Superior temporal gyrus (tissue), 1 donor: Measurements from ENCODE around the gene OSBPL8.
"Not testable (repeated sequence)": the region's sequence is repeated elsewhere in the genome, so short reads cannot be mapped to it uniquely, and the experiment has no call there.

Experiments
- DNase-seq: peaks from one replicate; pipeline ENCODE4 v3.0.0-alpha.2; 2016; ENCODE audit errors: extremely low spot score

The OSBPL8 gene

GRCh38 chr12:76422154-76422542, 137.4 kb downstream of the OSBPL8 start:
- DNase-seq: peak; percentile 60

DNA sequence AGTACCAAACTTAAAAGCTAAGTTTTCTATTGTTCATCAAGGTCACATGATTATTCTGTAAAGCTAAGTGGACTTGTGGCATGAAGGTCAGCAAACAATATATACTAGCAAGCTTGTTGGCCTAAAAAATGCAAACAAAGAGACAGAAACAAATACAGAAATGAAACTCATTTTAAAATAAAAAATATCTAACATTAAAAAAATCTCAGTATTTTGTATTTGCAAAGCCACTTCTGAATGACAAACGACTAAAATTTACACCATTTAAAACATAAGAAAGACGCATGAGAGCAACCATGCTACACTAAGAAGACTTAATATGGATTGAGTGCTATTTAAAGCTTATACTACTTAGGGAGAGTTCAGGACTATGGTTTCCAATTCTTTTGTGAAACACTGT, 138.5 kb downstream of the OSBPL8 start:
- no peak for DNase-seq

GRCh38 chr12:76420222-76420621, 139.3 kb downstream of the OSBPL8 start:
- DNase-seq: no peak

GRCh38 chr12:76417116-76417515, 142.5 kb downstream of the OSBPL8 start:
- DNase-seq: no peak

DNA sequence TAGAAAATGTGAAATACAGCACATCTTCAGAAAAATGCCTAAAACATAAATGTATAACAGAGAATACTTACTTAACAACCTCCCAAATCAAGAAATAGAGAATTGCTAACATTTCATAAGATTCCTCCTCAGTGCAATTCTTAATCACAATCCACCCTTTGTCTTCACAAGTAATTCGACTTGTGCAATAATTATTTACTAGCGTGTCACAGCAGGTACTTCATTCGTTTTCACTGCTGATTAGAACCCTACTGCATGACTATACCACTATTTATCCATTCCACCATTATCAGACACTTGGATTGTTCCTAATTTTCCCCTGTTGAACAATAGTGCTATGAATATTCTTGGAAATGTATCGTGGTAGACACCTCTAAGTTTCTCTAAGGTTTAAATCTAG, 146.4 kb downstream of the OSBPL8 start:
- no peak for DNase-seq

- no peak for DNase-seq
Observed at GRCh38 chr12:76410781-76411180, 148.8 kb downstream of the OSBPL8 start.

- no peak for DNase-seq
Observed at GRCh38 chr12:76410371-76410770, 149.2 kb downstream of the OSBPL8 start.

DNA sequence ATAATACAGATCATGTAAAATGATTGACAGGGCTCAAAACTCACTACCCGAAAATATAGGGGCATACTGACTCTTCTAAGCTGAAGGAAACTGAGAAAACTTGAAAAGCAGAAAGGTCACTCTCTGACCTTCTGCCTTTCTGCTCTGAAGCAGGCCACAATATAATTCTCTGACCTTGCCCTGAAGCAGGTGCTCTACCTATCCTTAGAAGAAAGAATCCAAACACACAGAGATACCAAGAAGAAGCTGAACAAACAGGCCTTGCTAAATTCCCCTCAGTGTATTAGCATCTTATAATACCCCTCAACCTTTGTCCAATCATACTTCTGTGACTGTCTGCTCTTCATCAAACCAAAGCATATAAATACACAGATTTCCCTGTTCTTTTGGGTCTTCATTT, 150.5 kb downstream of the OSBPL8 start:
- no peak for DNase-seq

DNA sequence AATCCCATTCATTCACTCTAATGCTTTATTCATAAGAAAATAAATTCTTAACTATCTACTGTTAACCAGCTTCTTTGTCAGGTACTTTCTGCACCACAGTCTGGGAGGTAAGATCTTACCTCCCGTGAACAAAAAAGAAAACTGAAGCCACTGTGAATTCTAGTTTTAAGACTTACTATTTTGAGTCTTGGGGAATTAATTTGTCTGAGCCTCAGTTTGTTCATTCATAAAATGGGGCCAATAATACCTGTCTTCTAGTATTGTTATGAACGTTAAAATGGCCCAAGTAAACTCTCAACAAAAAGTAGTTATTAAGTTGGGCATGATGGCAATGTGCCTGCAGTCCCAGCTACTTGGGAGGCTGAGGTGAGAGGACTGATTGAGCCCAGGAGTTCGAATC, 151.9 kb downstream of the OSBPL8 start:
- DNase-seq: no peak

DNA sequence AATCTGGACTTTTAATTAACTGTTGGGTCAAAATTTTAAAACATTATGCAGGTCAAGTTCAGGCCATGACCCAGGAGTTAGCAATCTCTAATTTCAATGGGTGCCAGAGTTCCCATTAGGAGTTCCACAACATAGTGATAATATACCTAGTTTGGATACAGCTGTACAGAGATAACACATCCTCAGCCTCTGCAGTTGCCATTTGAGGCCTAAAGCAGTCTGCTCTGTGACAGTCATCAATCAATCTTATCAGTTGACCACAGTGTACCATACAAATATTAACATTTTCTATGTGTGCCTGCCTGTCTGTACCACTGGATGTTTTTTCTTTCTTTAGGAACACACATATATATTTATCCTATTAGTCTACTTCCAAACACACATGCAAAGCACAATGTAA, 157.3 kb downstream of the OSBPL8 start:
- no peak for DNase-seq

- DNase-seq: no peak
Observed at GRCh38 chr12:76400136-76400535, 159.4 kb downstream of the OSBPL8 start.

DNA sequence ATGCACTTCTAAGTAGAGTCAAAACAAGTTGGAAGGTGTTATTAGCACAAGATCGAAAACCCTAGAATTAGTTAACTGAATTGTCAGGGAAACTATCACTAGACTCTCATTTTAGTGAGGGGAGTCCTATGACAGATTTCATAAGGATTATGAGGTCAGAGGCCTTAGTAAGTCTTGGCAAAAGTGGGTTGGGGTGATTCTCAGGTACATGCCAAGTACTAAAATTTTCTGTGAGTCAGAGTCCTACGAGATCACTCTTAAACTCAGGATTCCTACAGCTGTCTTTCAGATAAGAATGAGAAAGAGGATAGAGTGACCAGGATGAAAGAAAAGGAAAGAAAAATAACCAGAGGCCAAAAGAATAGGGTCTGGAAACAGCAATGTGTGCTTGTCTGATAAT, 160.5 kb downstream of the OSBPL8 start:
- no peak for DNase-seq

DNA sequence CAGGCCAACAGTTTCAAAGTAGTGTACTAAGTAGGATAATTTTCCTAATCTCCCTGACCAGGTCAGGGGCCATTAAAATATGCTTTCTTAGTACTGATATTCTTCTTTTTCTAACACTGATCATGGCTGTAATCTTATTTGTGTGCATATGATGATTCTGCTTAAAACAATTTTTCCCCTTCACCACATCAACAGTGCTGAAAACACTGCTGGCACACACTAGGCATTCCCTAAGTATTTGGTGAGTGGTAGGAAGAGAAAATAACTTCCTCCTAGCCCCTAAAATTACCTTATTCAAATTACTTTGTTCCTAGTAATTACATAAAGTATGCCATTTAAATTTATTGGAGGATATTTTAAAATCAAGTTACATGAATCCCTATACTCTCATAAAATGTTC, 161.5 kb downstream of the OSBPL8 start:
- no peak for DNase-seq

DNA sequence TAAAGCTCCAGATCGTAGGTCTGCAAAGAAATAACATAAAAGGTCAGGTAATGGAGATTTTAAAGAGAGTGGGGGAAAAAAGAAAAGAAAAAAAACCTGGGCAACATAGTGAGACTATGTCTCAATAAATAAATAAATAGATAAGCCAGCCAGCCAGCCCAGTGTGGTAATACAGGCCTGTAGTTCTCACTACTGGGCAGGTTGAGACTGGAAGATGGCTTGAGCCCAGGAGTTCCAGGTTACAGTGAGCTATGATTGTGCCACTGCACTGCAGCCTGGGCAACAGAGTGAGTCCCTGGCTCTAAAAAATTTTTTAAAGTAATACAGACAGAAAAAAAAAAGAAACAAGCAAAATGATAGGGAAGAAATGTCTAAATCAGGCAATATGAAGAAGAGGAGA, 168.1 kb downstream of the OSBPL8 start:
- no peak for DNase-seq

GRCh38 chr12:76387614-76388013, 172.0 kb downstream of the OSBPL8 start:
- no peak for DNase-seq

- DNase-seq: no peak
Observed at GRCh38 chr12:76384560-76384959, 175.0 kb downstream of the OSBPL8 start.

- no peak for DNase-seq
Observed at GRCh38 chr12:76383988-76384387, 175.6 kb downstream of the OSBPL8 start.

DNA sequence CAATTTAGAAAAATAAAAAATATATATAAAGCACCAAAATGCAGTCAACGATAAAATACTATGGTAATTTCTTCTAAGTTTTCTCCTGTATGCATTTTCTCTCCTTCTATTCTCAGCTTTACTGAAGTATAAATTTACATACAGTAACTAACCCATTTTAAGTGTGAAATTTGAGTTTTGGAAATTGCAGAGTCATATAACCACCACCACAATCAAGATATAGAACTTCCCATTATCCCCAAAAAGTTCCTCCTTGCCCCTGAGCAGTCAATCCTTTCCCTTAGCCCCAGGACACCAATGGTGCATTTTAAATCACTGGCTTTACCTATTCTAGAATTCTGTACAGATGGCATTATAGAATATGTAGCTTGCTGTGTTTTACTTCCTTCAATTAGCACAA, 180.3 kb downstream of the OSBPL8 start:
- no peak for DNase-seq

DNA sequence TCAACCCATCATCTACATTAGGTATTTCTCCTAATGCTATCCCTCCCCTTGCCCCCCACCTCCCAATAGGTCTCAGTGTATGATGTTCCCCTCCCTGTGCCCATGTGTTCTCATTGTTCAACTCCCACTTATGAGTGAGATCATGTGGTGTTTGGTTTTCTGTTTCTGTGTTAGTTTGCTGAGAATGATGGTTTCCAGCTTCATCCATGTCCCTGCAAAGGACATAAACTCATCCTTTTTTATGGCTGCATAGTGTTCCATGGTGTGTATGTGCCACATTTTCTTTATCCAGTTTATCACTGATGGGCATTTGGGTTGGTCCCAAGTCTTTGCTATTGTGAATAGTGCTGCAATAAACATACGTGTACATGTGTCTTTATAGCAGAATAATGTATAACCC, 182.7 kb downstream of the OSBPL8 start:
- DNase-seq: not testable (repeated sequence)

DNA sequence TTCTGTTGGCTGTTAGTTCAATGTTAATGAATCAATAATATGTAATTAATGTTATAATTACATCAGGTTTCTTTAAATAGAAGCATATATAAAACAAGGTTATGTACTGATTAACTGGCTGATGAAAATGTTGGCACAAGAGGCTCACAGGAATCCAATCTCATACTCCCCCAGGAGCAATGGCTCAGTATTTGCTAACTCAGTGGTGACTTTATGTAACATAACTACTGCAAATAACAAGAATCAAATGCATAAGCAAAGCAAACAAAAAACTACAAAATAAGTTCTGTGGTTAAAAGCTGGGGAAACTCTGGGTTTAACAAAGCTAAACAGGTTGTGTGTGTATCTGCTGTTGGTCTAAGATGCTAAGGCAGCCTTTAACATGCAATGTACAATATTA, 183.6 kb downstream of the OSBPL8 start:
- DNase-seq: no peak

DNA sequence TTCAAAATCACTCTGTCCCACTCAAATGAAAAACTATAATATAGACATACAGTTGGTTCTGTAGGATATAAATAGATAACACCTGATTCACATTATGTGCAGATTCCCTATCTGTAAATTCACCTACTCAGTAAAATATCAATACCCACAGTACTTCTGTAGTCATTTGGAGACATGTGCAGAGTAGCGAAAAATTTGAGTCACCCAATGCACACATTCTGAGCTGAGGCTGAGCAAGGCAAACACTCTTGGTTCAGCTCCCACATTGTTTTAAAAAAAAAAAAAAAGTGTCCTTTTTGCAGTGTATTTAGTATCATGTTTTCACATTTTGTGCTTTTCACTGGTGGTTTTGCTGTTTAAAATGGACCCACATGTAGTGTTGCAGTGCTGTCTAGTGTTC, 184.1 kb downstream of the OSBPL8 start:
- DNase-seq: no peak

GRCh38 chr12:76374386-76375020, 185.1 kb downstream of the OSBPL8 start:
- DNase-seq: no peak

GRCh38 chr12:76368230-76368629, 191.3 kb downstream of the OSBPL8 start:
- no peak for DNase-seq

DNA sequence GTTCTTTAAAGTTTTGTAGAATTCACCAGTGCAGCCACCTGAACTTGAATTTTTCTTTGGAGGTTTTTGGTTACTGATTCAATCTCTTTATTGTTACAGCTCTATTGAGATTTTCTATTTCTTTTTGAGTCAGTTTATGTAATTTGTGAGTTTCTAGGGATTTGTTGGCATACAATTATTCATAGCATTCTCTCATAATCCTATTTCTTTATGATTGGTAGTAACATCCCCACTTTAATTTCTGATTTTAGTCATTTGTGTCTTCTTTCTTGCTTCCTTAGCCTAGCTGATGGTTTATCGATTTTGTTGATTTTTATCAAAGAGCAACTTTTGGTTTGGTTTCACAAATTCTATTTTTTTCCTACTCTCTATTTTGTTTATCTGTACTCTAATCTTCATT, 193.4 kb downstream of the OSBPL8 start:
- DNase-seq: no peak
